ENCODE results near the gene MXRA8.

DNA sequence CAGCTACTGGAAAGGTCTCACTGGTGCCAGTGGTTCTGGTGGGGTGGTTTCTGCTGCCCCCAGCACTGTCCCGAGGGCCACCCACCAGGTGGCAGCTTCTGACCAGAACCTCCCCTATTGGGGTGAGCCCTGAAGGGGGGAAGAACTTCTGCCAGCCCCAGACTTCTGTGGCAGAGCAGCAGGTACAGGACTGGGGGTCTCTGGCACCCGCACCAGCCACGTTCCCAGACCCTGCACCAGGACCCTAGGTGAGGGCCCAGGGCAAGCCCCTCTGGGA, 48.3 kb downstream of the MXRA8 start:
- TF ChIP-seq, protein P1, sequence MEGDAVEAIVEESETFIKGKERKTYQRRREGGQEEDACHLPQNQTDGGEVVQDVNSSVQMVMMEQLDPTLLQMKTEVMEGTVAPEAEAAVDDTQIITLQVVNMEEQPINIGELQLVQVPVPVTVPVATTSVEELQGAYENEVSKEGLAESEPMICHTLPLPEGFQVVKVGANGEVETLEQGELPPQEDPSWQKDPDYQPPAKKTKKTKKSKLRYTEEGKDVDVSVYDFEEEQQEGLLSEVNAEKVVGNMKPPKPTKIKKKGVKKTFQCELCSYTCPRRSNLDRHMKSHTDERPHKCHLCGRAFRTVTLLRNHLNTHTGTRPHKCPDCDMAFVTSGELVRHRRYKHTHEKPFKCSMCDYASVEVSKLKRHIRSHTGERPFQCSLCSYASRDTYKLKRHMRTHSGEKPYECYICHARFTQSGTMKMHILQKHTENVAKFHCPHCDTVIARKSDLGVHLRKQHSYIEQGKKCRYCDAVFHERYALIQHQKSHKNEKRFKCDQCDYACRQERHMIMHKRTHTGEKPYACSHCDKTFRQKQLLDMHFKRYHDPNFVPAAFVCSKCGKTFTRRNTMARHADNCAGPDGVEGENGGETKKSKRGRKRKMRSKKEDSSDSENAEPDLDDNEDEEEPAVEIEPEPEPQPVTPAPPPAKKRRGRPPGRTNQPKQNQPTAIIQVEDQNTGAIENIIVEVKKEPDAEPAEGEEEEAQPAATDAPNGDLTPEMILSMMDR (IDR thresholded peaks at IDR 0.05; ENCODE audit: poor library complexity) = no peak
- TF ChIP-seq EZH2 (IDR thresholded peaks at IDR 0.05; ENCODE audit: borderline replicate concordance) = no peak
